Measurements from ENCODE around the gene FAM20C.
A peak's percentile ranks its signal among the peaks of the same experiment; 100 is the strongest.
"Not testable (repeated sequence)": the region's sequence is repeated elsewhere in the genome, so short reads cannot be mapped to it uniquely, and the experiment has no call there.

The FAM20C gene

GRCh38 chr7:204326-204725 lies 12.0 kb downstream of the FAM20C start:
- DNase-seq, result no peak
- Histone ChIP-seq H3K4me1 (no peaks in the 10 kb centered on the region), H3K4me3 (ENCODE audit: low read depth, low read length) (no peak overlapping the region), H3K36me3 (no peaks in the 10 kb centered on the region), H3K9me3 (no peaks in the 10 kb centered on the region; the same call in 1 of the 2 replicates), H3K27me3 (no peaks in the 10 kb centered on the region)
- no peak for TF ChIP-seq CTCF (IDR thresholded peaks at IDR 0.05; ENCODE audit: low read depth, low read length)

GRCh38 chr7:205115-206010 lies 13.0 kb downstream of the FAM20C start:
- H3K4me3 ChIP-seq (ENCODE audit: low read depth, low read length), result no peak overlapping the region
- H3K9me3 ChIP-seq, result no peaks in the 10 kb centered on the region; the same call in none of the 2 replicates
- no peaks in the 10 kb centered on the region for H3K27me3 ChIP-seq
- DNase-seq, result peak; percentile 45
- H3K36me3 ChIP-seq, result no peaks in the 10 kb centered on the region
- TF ChIP-seq CTCF (IDR thresholded peaks at IDR 0.05; ENCODE audit: low read depth, low read length), result no peak
- no peaks in the 10 kb centered on the region for H3K4me1 ChIP-seq

DNA sequence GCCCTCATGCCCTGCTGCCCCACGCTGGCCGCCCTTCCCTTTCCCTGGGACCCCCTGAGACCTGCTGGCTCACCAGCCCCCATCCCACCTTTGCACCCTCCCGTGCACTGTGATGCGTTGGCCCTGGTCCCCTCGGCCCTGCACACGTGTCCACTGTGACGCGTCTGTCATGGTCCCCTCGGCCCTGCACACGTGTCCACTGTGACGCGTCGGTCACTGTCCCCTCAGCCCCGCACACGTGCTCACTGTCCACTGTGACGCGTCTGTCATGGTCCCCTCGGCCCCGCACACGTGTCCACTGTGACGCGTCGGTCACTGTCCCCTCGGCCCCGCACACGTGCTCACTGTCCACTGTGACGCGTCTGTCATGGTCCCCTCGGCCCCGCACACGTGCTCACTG lies 14.0 kb downstream of the FAM20C start:
- not testable (repeated sequence) for H3K4me3 ChIP-seq (ENCODE audit: low read depth, low read length); H3K9me3 ChIP-seq; DNase-seq; H3K36me3 ChIP-seq; H3K27me3 ChIP-seq; H3K4me1 ChIP-seq

GRCh38 chr7:207418-208129 lies 15.2 kb downstream of the FAM20C start:
- no peaks in the 10 kb centered on the region for H3K4me1 ChIP-seq
- no peaks in the 10 kb centered on the region for H3K27me3 ChIP-seq
- peaks cover 3% of the 10 kb centered on the region for H3K9me3 ChIP-seq
- TF ChIP-seq CTCF (IDR thresholded peaks at IDR 0.05; ENCODE audit: low read depth, low read length), result no peak
- no peak overlapping the region for H3K4me3 ChIP-seq (ENCODE audit: low read depth, low read length)
- H3K36me3 ChIP-seq, result no peaks in the 10 kb centered on the region
- no peak for DNase-seq

DNA sequence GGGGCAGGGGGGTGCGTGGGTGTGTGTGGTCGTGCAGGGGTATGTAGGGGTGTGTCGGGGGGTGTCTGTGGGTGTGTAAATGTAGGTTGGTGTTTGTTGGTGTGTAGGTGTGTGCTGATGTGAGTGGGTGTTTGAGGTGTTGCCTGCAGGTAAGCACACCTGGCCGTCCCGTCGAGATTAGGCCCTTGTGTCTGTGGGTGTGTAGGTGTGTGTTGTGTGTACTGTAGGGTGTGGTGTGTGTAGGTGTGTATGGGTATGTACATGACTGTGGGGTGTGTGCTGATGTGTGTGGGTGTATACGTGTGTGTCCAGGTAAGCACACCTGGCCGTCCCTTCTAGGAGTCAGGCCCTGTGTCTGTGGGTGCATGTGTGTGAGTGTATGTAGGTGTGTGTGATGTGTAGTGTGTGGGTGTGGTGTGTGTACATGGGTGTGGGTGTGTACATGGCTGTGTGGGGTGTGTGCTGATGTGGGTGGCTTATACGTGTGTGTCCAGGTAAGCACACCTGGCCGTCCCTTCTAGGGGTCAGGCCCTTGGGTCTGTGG lies 15.8 kb downstream of the FAM20C start:
- no peak for TF ChIP-seq CTCF (IDR thresholded peaks at IDR 0.05; ENCODE audit: low read depth, low read length)
- Histone ChIP-seq H3K9me3 (peaks cover 3% of the 10 kb centered on the region), H3K4me3 (ENCODE audit: low read depth, low read length) (no peak overlapping the region), H3K27me3 (no peaks in the 10 kb centered on the region), H3K4me1 (no peaks in the 10 kb centered on the region), H3K36me3 (no peaks in the 10 kb centered on the region)
- DNase-seq, result no peak

- H3K4me3 ChIP-seq (ENCODE audit: low read depth, low read length), result no peak overlapping the region
- H3K4me1 ChIP-seq, result no peaks in the 10 kb centered on the region
- no peak for DNase-seq
- H3K36me3 ChIP-seq, result no peaks in the 10 kb centered on the region
- H3K27me3 ChIP-seq, result no peaks in the 10 kb centered on the region
- peaks cover 3% of the 10 kb centered on the region for H3K9me3 ChIP-seq
- TF ChIP-seq CTCF (IDR thresholded peaks at IDR 0.05; ENCODE audit: low read depth, low read length), result no peak
Measured at GRCh38 chr7:208816-209215, 16.4 kb downstream of the FAM20C start.
